HCT116 (cell line): Measurements from ENCODE around the gene GDPD1. TPM values are rescaled to one million over a fixed set of nuclear protein-coding genes. Genes with fewer than 3 reads are reported as not detected.

Experiments
- ATAC-seq: fragments of 200-7000 bp; cut with Tn5 transposase; 2 replicates; pipeline ENCODE4 v1.9.1; 2020; ENCODE audit warnings: mild to moderate bottlenecking, moderate library complexity
- BruUV-seq: library from RNA; stranded (reverse); fragments of 400-500 nt; replicated peaks from 2 replicates; lab custom pipeline; 2021; lab: Mats Ljungman, UMichigan
- CTCF ChIA-PET: fragments of 300-600 bp; sonication (Branson Sonifier 250); formaldehyde crosslinking; loops from one replicate; lab custom pipeline; 2021; ENCODE audit warnings: antibody characterized with exemption; lab: Charles Lee
- POLR2A ChIA-PET: fragments of 300-600, 350-600 bp; sonication (Branson Sonifier 250); formaldehyde crosslinking; loops from one replicate; lab custom pipeline; 2021; ENCODE audit warnings: antibody characterized with exemption; lab: Charles Lee
- RAD21 ChIA-PET, 2 experiments: fragments of 300-600 bp; sonication (Branson Sonifier 250); formaldehyde crosslinking; loops; one replicate each; lab custom pipeline; 2023; ENCODE audit warnings: low total read pairs in 2 of 2; ENCODE audit not compliant: uncharacterized antibody in 2 of 2, unreplicated experiment in 2 of 2, low non-redundant PET in 1 of 2; lab: Charles Lee
- DNase-seq: peaks from one replicate; pipeline ENCODE4 v3.0.0-alpha.2; 2010; ENCODE audit warnings: low read depth, low spot score
- H2AFZ ChIP-seq: fragments of 200-600 bp; shearing (Covaris generic), sonication (generic); 2 replicates; pipeline ENCODE4 v1.6.1; 2017; ENCODE audit warnings: low read depth, mixed run types, mixed read lengths, antibody characterized with exemption, low read length; ENCODE audit not compliant: poor library complexity, severe bottlenecking
- H3K27ac ChIP-seq: 2 replicates; pipeline ENCODE4 v1.5.1; 2012; ENCODE audit warnings: low read depth, low read length
- H3K27me3 ChIP-seq: fragments of 200-600 bp; sonication (generic); 2 replicates; pipeline ENCODE4 v1.6.1; 2016; ENCODE audit warnings: mixed run types, low read length, mixed read lengths; ENCODE audit not compliant: insufficient read depth
- H3K36me3 ChIP-seq, 2 experiments: fragments of 200-500 bp in 1 of 2; fragments of 200-600 bp in 1 of 2; sonication (Bioruptor generic) in 1 of 2; sonication (generic) in 1 of 2; 2 replicates each; pipeline versions ENCODE4 v1.5.1 to v1.6.1; 2014 to 2016; ENCODE audit warnings: low read length in 2 of 2, inconsistent platforms in 1 of 2, mixed read lengths in 1 of 2, mixed run types in 1 of 2; ENCODE audit not compliant: insufficient read depth in 2 of 2, control insufficient read depth in 1 of 2
- H3K4me1 ChIP-seq, 2 experiments: fragments of 200-600 bp in 1 of 2; sonication (generic) in 1 of 2; 2 replicates each; pipeline versions ENCODE4 v1.5.1 to v1.6.1; 2012 to 2017; ENCODE audit warnings: low read length in 2 of 2, inconsistent platforms in 1 of 2, mild to moderate bottlenecking in 1 of 2, mixed read lengths in 1 of 2, mixed run types in 1 of 2, moderate library complexity in 1 of 2; ENCODE audit not compliant: insufficient read depth in 2 of 2, control insufficient read depth in 1 of 2
- H3K4me2 ChIP-seq: fragments of 200-600 bp; sonication (generic); 2 replicates; pipeline ENCODE4 v1.6.1; 2017; ENCODE audit warnings: mixed run types, low read length, mixed read lengths
- H3K4me3 ChIP-seq, 2 experiments: fragments of 200-600 bp in 1 of 2; sonication (generic) in 1 of 2; replicated peaks in 1 of 2; 2 replicates each; pipeline ENCODE4 v1.5.1; 2011 to 2016; ENCODE audit warnings: low read length in 2 of 2, control low read depth in 1 of 2, low read depth in 1 of 2, mild to moderate bottlenecking in 1 of 2, mixed read lengths in 1 of 2, mixed run types in 1 of 2
- H3K79me2 ChIP-seq: fragments of 200-600 bp; sonication (generic); 2 replicates; pipeline ENCODE4 v1.6.1; 2017; ENCODE audit warnings: mild to moderate bottlenecking, mixed run types, low read length, moderate library complexity, mixed read lengths; ENCODE audit not compliant: insufficient read depth
- H3K9ac ChIP-seq: fragments of 200-600 bp; sonication (generic); 2 replicates; pipeline ENCODE4 v1.6.1; 2016; ENCODE audit warnings: low read length, mixed read lengths
- H3K9me2 ChIP-seq: fragments of 200-600 bp; sonication (generic), shearing (Covaris generic); 2 replicates; pipeline ENCODE4 v1.6.1; 2017; ENCODE audit warnings: mixed run types, mild to moderate bottlenecking, moderate library complexity; ENCODE audit not compliant: insufficient read depth
- H3K9me3 ChIP-seq, 2 experiments: fragments of 200-500 bp in 1 of 2; fragments of 200-600 bp in 1 of 2; sonication (Bioruptor generic) in 1 of 2; sonication (generic) in 1 of 2; 2 replicates each; pipeline ENCODE4 v1.6.1; 2014 to 2017; ENCODE audit warnings: low read length in 2 of 2, mixed read lengths in 2 of 2, inconsistent platforms in 1 of 2, low read depth in 1 of 2, mild to moderate bottlenecking in 1 of 2, mixed run types in 1 of 2, moderate library complexity in 1 of 2; ENCODE audit not compliant: control insufficient read depth in 1 of 2, insufficient read depth in 1 of 2
- H4K20me1 ChIP-seq: fragments of 200-600 bp; sonication (generic), shearing (Covaris generic); 2 replicates; pipeline ENCODE4 v1.6.1; 2017; ENCODE audit warnings: mixed run types, mild to moderate bottlenecking, moderate library complexity; ENCODE audit not compliant: insufficient read depth
- CBX3 ChIP-seq: IDR thresholded peaks from 2 replicates; pipeline ENCODE4 v1.6.1; 2012; ENCODE audit warnings: low read depth
- CEBPB ChIP-seq: IDR thresholded peaks from 2 replicates; pipeline ENCODE4 v1.6.1; 2012; ENCODE audit warnings: low read depth
- EGR1 ChIP-seq: IDR thresholded peaks from 2 replicates; pipeline ENCODE4 v1.6.1; 2012; ENCODE audit warnings: low read depth
- EZH2 ChIP-seq: fragments of 200-600 bp; sonication (generic); IDR thresholded peaks from 2 replicates; pipeline ENCODE4 v1.6.1; 2017; ENCODE audit warnings: antibody characterized with exemption, mixed run types
- EZH2phosphoT487 ChIP-seq: fragments of 200-600 bp; IDR thresholded peaks from 2 replicates; pipeline ENCODE4 v1.6.1; 2018; ENCODE audit warnings: antibody characterized with exemption, borderline replicate concordance
- POLR2A ChIP-seq: IDR thresholded peaks from 2 replicates; pipeline ENCODE4 v1.7.0; 2011; ENCODE audit warnings: borderline replicate concordance; ENCODE audit not compliant: insufficient read depth, insufficient read length; ENCODE audit errors: extremely low read depth
- SIN3A ChIP-seq: IDR thresholded peaks from 2 replicates; pipeline ENCODE4 v1.6.1; 2012; ENCODE audit warnings: low read depth
- SRF ChIP-seq: IDR thresholded peaks from 2 replicates; pipeline ENCODE4 v1.6.1; 2012; ENCODE audit warnings: low read depth
- TCF7L2 ChIP-seq: IDR thresholded peaks from 2 replicates; pipeline ENCODE4 v1.7.0; 2011; ENCODE audit warnings: borderline replicate concordance, inconsistent platforms; ENCODE audit not compliant: insufficient read depth, insufficient read length; ENCODE audit errors: extremely low read depth
- YY1 ChIP-seq: IDR thresholded peaks from 2 replicates; pipeline ENCODE4 v1.6.1; 2011; ENCODE audit warnings: low read length, low read depth, moderate library complexity, mild to moderate bottlenecking; ENCODE audit not compliant: insufficient replicate concordance; ENCODE audit errors: extremely low read depth
- intact Hi-C: fragments of 100-400 bp; cut with micrococcal nuclease; formaldehyde crosslinking; loops from 2 replicates; pipeline ENCODE4 v1.10.0; 2022
- total RNA-seq: library from RNA; stranded (reverse); gene quantifications from one replicate; pipeline ENCODE4 v1.2.1, GENCODE V29; 2021; ENCODE audit not compliant: unreplicated experiment
- TF ChIP-seq, protein P1 (sequence below), 3 experiments: fragments of 200-600 bp in 1 of 3; sonication (generic) in 1 of 3; IDR thresholded peaks in 2 of 3; conservative IDR thresholded peaks in 1 of 3; 2 replicates each; pipeline ENCODE4 v1.5.1; 2012 to 2017; ENCODE audit warnings: low read depth in 2 of 3, low read length in 2 of 3, antibody characterized with exemption in 1 of 3, borderline replicate concordance in 1 of 3, control low read depth in 1 of 3, mild to moderate bottlenecking in 1 of 3, mixed read lengths in 1 of 3, mixed run types in 1 of 3, moderate library complexity in 1 of 3; ENCODE audit not compliant: insufficient read depth in 1 of 3
- TF ChIP-seq, protein P2 (sequence below): IDR thresholded peaks from 2 replicates; pipeline ENCODE4 v1.6.1; 2011; ENCODE audit warnings: mild to moderate bottlenecking, low read length, moderate library complexity; ENCODE audit not compliant: insufficient replicate concordance; ENCODE audit errors: extremely low read depth
- TF ChIP-seq, protein P3 (sequence below): IDR thresholded peaks from 2 replicates; pipeline ENCODE4 v1.6.1; 2012
- TF ChIP-seq, protein P4 (sequence below): IDR thresholded peaks from 2 replicates; pipeline ENCODE4 v1.6.1; 2012; ENCODE audit warnings: low read depth

Gene GDPD1
- total RNA-seq, 1 experiment from 2014 or later = 13.7 TPM

DNA sequence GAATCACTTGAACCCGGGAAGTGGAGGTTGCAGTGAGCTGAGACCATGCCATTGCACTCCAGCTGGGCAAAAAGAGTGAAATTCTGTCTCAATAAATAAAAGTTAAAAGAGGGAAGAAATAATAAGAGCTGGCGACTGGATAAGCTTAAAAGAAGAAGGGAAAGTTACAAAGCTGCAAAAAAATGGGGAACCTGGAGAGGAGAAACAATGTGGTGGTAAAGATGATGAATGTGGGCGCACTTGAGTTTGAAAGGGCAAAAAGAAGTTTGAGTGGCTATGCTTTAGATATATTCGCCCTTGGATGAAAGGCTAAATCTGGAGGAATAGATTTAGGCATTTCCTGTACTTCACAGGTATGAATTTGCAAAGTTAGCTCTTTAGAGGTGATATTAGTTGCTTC lies 58.1 kb downstream of the GDPD1 start (continued):
- TF ChIP-seq, protein P1, sequence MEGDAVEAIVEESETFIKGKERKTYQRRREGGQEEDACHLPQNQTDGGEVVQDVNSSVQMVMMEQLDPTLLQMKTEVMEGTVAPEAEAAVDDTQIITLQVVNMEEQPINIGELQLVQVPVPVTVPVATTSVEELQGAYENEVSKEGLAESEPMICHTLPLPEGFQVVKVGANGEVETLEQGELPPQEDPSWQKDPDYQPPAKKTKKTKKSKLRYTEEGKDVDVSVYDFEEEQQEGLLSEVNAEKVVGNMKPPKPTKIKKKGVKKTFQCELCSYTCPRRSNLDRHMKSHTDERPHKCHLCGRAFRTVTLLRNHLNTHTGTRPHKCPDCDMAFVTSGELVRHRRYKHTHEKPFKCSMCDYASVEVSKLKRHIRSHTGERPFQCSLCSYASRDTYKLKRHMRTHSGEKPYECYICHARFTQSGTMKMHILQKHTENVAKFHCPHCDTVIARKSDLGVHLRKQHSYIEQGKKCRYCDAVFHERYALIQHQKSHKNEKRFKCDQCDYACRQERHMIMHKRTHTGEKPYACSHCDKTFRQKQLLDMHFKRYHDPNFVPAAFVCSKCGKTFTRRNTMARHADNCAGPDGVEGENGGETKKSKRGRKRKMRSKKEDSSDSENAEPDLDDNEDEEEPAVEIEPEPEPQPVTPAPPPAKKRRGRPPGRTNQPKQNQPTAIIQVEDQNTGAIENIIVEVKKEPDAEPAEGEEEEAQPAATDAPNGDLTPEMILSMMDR (IDR thresholded peaks at IDR 0.05 in 2 of 3, conservative IDR thresholded peaks at IDR 0.05 in 1 of 3; ENCODE audit: borderline replicate concordance in 1 of 3, insufficient read depth in 1 of 3, low read depth in 2 of 3, low read length in 2 of 3) = no peak
- TF ChIP-seq TCF7L2 = no peak
- TF ChIP-seq CBX3 = no peak
- TF ChIP-seq SIN3A = no peak
- no peak for TF ChIP-seq EZH2
- TF ChIP-seq, all 23 proteins: peak for 0

DNA sequence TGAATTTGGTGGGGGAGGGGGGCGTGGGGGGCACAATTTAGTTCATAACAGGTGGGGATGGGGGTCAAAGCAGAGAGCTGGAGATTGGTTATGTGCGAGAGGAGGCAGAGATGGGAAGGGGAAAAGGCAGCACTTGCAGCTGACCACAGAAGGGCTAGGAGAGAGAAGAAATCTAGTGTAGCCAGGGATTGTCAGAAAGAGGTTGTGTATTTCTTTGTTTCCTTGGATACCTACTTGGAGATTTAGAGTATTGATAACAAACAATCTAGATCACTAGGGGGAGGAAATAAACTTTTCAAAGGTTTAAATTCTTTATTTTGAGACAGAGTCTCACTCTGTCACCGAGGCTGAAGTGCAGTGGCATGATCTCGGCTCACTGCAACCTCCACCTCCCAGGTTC lies 64.0 kb downstream of the GDPD1 start:
- Histone ChIP-seq H3K27me3 (no peaks in the 10 kb centered on the region), H3K4me1 (peaks cover 8 to 10% of the 10 kb centered on the region in 2 experiments), H3K4me3 (no peak overlapping the region), H3K36me3 (no peaks in the 10 kb centered on the region), H3K9me2 (no peaks in the 10 kb centered on the region), H2AFZ (no peak overlapping the region), H3K79me2 (no peaks in the 10 kb centered on the region), H3K9me3 (no peaks in the 10 kb centered on the region), H4K20me1 (no peaks in the 10 kb centered on the region), H3K4me2 (no peak overlapping the region), H3K9ac (no peak overlapping the region), H3K27ac (no peak overlapping the region)
- BruUV-seq = no TSS peak
- DNase-seq (no peak), ATAC-seq (no peak)
- CTCF ChIA-PET = no interaction called here
- POLR2A ChIA-PET = no interaction called here
- RAD21 ChIA-PET = no interaction called here
- no peak for TF ChIP-seq EZH2phosphoT487
- no peak for TF ChIP-seq YY1
- TF ChIP-seq, protein P2, sequence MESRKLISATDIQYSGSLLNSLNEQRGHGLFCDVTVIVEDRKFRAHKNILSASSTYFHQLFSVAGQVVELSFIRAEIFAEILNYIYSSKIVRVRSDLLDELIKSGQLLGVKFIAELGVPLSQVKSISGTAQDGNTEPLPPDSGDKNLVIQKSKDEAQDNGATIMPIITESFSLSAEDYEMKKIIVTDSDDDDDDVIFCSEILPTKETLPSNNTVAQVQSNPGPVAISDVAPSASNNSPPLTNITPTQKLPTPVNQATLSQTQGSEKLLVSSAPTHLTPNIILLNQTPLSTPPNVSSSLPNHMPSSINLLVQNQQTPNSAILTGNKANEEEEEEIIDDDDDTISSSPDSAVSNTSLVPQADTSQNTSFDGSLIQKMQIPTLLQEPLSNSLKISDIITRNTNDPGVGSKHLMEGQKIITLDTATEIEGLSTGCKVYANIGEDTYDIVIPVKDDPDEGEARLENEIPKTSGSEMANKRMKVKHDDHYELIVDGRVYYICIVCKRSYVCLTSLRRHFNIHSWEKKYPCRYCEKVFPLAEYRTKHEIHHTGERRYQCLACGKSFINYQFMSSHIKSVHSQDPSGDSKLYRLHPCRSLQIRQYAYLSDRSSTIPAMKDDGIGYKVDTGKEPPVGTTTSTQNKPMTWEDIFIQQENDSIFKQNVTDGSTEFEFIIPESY = no peak
- TF ChIP-seq, protein P1 (IDR thresholded peaks at IDR 0.05 in 2 of 3, conservative IDR thresholded peaks at IDR 0.05 in 1 of 3; ENCODE audit: borderline replicate concordance in 1 of 3, insufficient read depth in 1 of 3, low read depth in 2 of 3, low read length in 2 of 3) = no peak
- TF ChIP-seq, protein P3, sequence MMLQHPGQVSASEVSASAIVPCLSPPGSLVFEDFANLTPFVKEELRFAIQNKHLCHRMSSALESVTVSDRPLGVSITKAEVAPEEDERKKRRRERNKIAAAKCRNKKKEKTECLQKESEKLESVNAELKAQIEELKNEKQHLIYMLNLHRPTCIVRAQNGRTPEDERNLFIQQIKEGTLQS = no peak
- TF ChIP-seq, protein P4, sequence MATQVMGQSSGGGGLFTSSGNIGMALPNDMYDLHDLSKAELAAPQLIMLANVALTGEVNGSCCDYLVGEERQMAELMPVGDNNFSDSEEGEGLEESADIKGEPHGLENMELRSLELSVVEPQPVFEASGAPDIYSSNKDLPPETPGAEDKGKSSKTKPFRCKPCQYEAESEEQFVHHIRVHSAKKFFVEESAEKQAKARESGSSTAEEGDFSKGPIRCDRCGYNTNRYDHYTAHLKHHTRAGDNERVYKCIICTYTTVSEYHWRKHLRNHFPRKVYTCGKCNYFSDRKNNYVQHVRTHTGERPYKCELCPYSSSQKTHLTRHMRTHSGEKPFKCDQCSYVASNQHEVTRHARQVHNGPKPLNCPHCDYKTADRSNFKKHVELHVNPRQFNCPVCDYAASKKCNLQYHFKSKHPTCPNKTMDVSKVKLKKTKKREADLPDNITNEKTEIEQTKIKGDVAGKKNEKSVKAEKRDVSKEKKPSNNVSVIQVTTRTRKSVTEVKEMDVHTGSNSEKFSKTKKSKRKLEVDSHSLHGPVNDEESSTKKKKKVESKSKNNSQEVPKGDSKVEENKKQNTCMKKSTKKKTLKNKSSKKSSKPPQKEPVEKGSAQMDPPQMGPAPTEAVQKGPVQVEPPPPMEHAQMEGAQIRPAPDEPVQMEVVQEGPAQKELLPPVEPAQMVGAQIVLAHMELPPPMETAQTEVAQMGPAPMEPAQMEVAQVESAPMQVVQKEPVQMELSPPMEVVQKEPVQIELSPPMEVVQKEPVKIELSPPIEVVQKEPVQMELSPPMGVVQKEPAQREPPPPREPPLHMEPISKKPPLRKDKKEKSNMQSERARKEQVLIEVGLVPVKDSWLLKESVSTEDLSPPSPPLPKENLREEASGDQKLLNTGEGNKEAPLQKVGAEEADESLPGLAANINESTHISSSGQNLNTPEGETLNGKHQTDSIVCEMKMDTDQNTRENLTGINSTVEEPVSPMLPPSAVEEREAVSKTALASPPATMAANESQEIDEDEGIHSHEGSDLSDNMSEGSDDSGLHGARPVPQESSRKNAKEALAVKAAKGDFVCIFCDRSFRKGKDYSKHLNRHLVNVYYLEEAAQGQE = no peak
- no peak for TF ChIP-seq EGR1
- no peak for TF ChIP-seq CEBPB
- TF ChIP-seq SRF = no peak
- no peak for TF ChIP-seq POLR2A
- intact Hi-C loops = no loop called here
